Neural progenitor cell (in vitro differentiated cells): ENCODE measurements around the gene KDM2A. TPM values are rescaled to one million over a fixed set of nuclear protein-coding genes. Genes with fewer than 3 reads are reported as not detected.
"Not testable (repeated sequence)": the region's sequence is repeated elsewhere in the genome, so short reads cannot be mapped to it uniquely, and the experiment has no call there.

Experiments used
- DNase-seq: peaks from one replicate; pipeline ENCODE4 v3.0.0-alpha.2; 2016; ENCODE audit warnings: low spot score
- H2AFZ ChIP-seq: fragments of 200-600 bp; sonication (generic); replicated peaks from 2 replicates; pipeline ENCODE4 v1.6.1; 2016; ENCODE audit warnings: antibody characterized with exemption
- H3F3A ChIP-seq: fragments of 200-600 bp; sonication (generic); 2 replicates; pipeline ENCODE4 v1.6.1; 2016; ENCODE audit warnings: antibody characterized with exemption, low read depth
- H3K27ac ChIP-seq: fragments of 200-600 bp; sonication (generic); 2 replicates; pipeline ENCODE4 v1.5.1; 2016; ENCODE audit warnings: mild to moderate bottlenecking
- H3K27me3 ChIP-seq: fragments of 200-600 bp; sonication (generic); 2 replicates; pipeline ENCODE4 v1.6.1; 2016; ENCODE audit warnings: mild to moderate bottlenecking, moderate library complexity
- H3K36me3 ChIP-seq: fragments of 200-600 bp; sonication (generic); 2 replicates; pipeline ENCODE4 v1.5.1; 2016
- H3K4me1 ChIP-seq: fragments of 200-600 bp; sonication (generic); 2 replicates; pipeline ENCODE4 v1.6.1; 2016; ENCODE audit warnings: mixed run types
- H3K4me2 ChIP-seq: fragments of 200-600 bp; sonication (generic); 2 replicates; pipeline ENCODE4 v1.6.1; 2016
- H3K4me3 ChIP-seq: fragments of 200-600 bp; sonication (generic); 2 replicates; pipeline ENCODE4 v1.5.1; 2016
- H3K79me2 ChIP-seq: fragments of 200-600 bp; sonication (generic); 2 replicates; pipeline ENCODE4 v1.6.1; 2016; ENCODE audit warnings: low read depth
- H3K9ac ChIP-seq: fragments of 200-600 bp; sonication (generic); 2 replicates; pipeline ENCODE4 v1.6.1; 2016
- H3K9me3 ChIP-seq: fragments of 200-600 bp; sonication (generic); 2 replicates; pipeline ENCODE4 v1.5.1; 2016; ENCODE audit warnings: low read depth
- H4K20me1 ChIP-seq: fragments of 200-600 bp; sonication (generic); 2 replicates; pipeline ENCODE4 v1.6.1; 2016; ENCODE audit warnings: low read depth
- H3K27ac Mint-ChIP-seq: 3 replicates; pipeline ENCODE4 v1.8.0; 2021; ENCODE audit warnings: mixed read lengths
- H3K27me3 Mint-ChIP-seq: 2 replicates; pipeline ENCODE4 v1.8.0; 2022; ENCODE audit warnings: low read depth, mild to moderate bottlenecking, inconsistent platforms, moderate library complexity, mixed read lengths; ENCODE audit not compliant: insufficient read depth
- H3K36me3 Mint-ChIP-seq: 3 replicates; pipeline ENCODE4 v1.8.0; 2021; ENCODE audit warnings: mixed read lengths
- H3K4me1 Mint-ChIP-seq: 3 replicates; pipeline ENCODE4 v1.8.0; 2021; ENCODE audit warnings: mixed read lengths
- H3K4me3 Mint-ChIP-seq: 3 replicates; pipeline ENCODE4 v1.8.0; 2021; ENCODE audit warnings: mild to moderate bottlenecking, moderate library complexity, mixed read lengths
- H3K9me3 Mint-ChIP-seq: 3 replicates; pipeline ENCODE4 v1.8.0; 2020; ENCODE audit warnings: mixed read lengths
- CTCF ChIP-seq: fragments of 200-600 bp; sonication (generic); IDR thresholded peaks from 2 replicates; pipeline ENCODE4 v1.5.1; 2017; ENCODE audit warnings: antibody characterized with exemption, mild to moderate bottlenecking
- EZH2 ChIP-seq: fragments of 200-600 bp; sonication (generic); IDR thresholded peaks from 2 replicates; pipeline ENCODE4 v1.6.1; 2017; ENCODE audit warnings: antibody characterized with exemption, mild to moderate bottlenecking, moderate library complexity
- EZH2phosphoT487 ChIP-seq: fragments of 200-600 bp; sonication (generic); IDR thresholded peaks from 2 replicates; pipeline ENCODE4 v1.6.1; 2017; ENCODE audit warnings: antibody characterized with exemption
- total RNA-seq: library from RNA; depleted of rRNA; stranded (reverse); fragments of >200 nt; gene quantifications from 2 replicates; pipeline ENCODE4 v1.2.3, GENCODE V29; 2015; ENCODE audit warnings: low replicate concordance

KDM2A gene
- total RNA-seq, 1 donor from 2014 or later: 49.5 TPM

DNA sequence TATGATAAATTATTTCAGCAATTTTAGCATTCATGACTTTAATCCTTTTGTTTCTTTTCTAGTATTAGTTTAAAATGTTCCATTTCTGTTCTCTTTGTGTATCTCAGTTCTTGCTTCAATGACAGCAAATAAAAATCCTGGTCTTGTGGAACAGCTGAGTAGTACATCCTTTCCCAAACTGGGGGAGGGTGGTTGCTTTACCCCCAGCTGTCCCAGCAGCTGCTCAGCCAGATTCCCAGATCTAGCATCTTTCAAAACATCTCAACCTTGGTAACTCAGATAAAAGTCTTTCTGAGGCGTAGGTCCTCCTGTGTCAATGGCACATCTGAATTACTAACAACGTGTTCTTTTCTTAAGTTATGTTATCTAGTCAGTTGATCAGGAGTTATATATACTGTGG, 75.0 kb downstream of the KDM2A start:
- Histone ChIP-seq H3K4me1 (no peaks in the 10 kb centered on the region), H3K9ac (no peak overlapping the region), H3K4me2 (no peak overlapping the region), H3K4me3 (no peak overlapping the region), H3K79me2 (no peaks in the 10 kb centered on the region), H3F3A (peaks cover 3% of the 10 kb centered on the region), H2AFZ (no peak overlapping the region), H3K27ac (no peak overlapping the region), H4K20me1 (peaks cover 3% of the 10 kb centered on the region), H3K9me3 (no peaks in the 10 kb centered on the region), H3K27me3 (no peaks in the 10 kb centered on the region), H3K36me3 (no peaks in the 10 kb centered on the region)
- H3K4me3 Mint-ChIP-seq: no peak overlapping the region
- H3K9me3 Mint-ChIP-seq: no peaks in the 10 kb centered on the region
- no peak for DNase-seq
- H3K4me1 Mint-ChIP-seq: no peaks in the 10 kb centered on the region
- H3K36me3 Mint-ChIP-seq: peaks cover 15% of the 10 kb centered on the region
- peaks cover 2% of the 10 kb centered on the region for H3K27me3 Mint-ChIP-seq
- no peak for TF ChIP-seq EZH2
- TF ChIP-seq CTCF: no peak
- no peak for TF ChIP-seq EZH2phosphoT487
- H3K27ac Mint-ChIP-seq: no peak overlapping the region

DNA sequence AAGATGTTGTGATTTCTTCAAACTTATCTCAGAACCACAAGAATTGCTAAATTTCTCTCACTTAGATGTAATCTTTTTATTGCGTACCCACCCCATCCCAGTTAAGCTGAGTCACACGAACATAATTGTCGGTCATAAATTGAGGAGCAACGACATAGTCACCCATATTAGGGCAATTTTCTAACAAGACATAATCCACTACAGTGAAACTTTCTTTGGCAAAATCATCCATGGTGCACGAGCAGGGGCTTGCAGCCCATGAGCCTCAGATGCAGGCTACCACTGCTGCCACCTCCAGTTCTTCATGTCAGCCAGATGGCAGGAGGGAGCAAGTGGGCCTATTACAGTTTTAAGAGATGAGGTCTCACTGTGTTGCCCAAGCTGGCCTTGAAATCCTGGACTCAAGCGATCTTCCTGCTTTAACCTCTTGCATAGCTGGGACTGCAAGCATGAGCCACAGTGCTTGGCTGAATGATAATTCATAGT, 77.0 kb downstream of the KDM2A start:
- H3K9ac ChIP-seq: no peak overlapping the region
- H4K20me1 ChIP-seq: peaks cover 3% of the 10 kb centered on the region
- H3K4me3 Mint-ChIP-seq: no peak overlapping the region
- no peak overlapping the region for H3K4me3 ChIP-seq
- no peaks in the 10 kb centered on the region for H3K79me2 ChIP-seq
- no peaks in the 10 kb centered on the region for H3K36me3 ChIP-seq
- no peak overlapping the region for H2AFZ ChIP-seq
- H3K4me2 ChIP-seq: no peak overlapping the region
- H3K4me1 Mint-ChIP-seq: no peaks in the 10 kb centered on the region
- no peaks in the 10 kb centered on the region for H3K9me3 ChIP-seq
- no peaks in the 10 kb centered on the region for H3K27me3 ChIP-seq
- H3K27me3 Mint-ChIP-seq: peaks cover 2% of the 10 kb centered on the region
- H3K9me3 Mint-ChIP-seq: no peaks in the 10 kb centered on the region
- H3K27ac Mint-ChIP-seq: no peak overlapping the region
- no peak overlapping the region for H3K27ac ChIP-seq
- H3F3A ChIP-seq: peaks cover 3% of the 10 kb centered on the region
- peak; percentile 5 for DNase-seq
- H3K4me1 ChIP-seq: no peaks in the 10 kb centered on the region
- H3K36me3 Mint-ChIP-seq: peaks cover 12% of the 10 kb centered on the region
- TF ChIP-seq EZH2phosphoT487: no peak

GRCh38 chr11:67197606-67198005, 78.5 kb downstream of the KDM2A start:
- Mint-ChIP-seq H3K9me3 (no peaks in the 10 kb centered on the region), H3K36me3 (peaks cover 18% of the 10 kb centered on the region), H3K27ac (no peak overlapping the region), H3K4me3 (no peak overlapping the region), H3K27me3 (peaks cover 2% of the 10 kb centered on the region), H3K4me1 (no peaks in the 10 kb centered on the region)
- no peak overlapping the region for H3K4me3 ChIP-seq
- no peak overlapping the region for H2AFZ ChIP-seq
- no peaks in the 10 kb centered on the region for H3K36me3 ChIP-seq
- peaks cover 5% of the 10 kb centered on the region for H3F3A ChIP-seq
- TF ChIP-seq CTCF (no peak), EZH2phosphoT487 (no peak), EZH2 (no peak)
- no peaks in the 10 kb centered on the region for H3K27me3 ChIP-seq
- no peak overlapping the region for H3K9ac ChIP-seq
- no peaks in the 10 kb centered on the region for H3K4me1 ChIP-seq
- no peak for DNase-seq
- no peaks in the 10 kb centered on the region for H3K9me3 ChIP-seq
- H3K79me2 ChIP-seq: no peaks in the 10 kb centered on the region
- peaks cover 3% of the 10 kb centered on the region for H4K20me1 ChIP-seq
- peak overlapping the region; percentile 50 for H3K27ac ChIP-seq
- no peak overlapping the region for H3K4me2 ChIP-seq

- not testable (repeated sequence) for H3K9me3 ChIP-seq, DNase-seq, H3K4me3 ChIP-seq, H2AFZ ChIP-seq, H3K4me1 Mint-ChIP-seq, H3K27ac ChIP-seq, H3K4me1 ChIP-seq, H3F3A ChIP-seq, H4K20me1 ChIP-seq, H3K27me3 Mint-ChIP-seq, H3K27ac Mint-ChIP-seq, H3K4me3 Mint-ChIP-seq, H3K9me3 Mint-ChIP-seq, H3K27me3 ChIP-seq, H3K79me2 ChIP-seq, H3K4me2 ChIP-seq, H3K36me3 ChIP-seq, H3K9ac ChIP-seq
- H3K36me3 Mint-ChIP-seq: peaks cover 18% of the 10 kb centered on the region
Observed at GRCh38 chr11:67198781-67199180, 79.7 kb downstream of the KDM2A start.
